ENCODE results near the gene NENF.

NENF gene

DNA sequence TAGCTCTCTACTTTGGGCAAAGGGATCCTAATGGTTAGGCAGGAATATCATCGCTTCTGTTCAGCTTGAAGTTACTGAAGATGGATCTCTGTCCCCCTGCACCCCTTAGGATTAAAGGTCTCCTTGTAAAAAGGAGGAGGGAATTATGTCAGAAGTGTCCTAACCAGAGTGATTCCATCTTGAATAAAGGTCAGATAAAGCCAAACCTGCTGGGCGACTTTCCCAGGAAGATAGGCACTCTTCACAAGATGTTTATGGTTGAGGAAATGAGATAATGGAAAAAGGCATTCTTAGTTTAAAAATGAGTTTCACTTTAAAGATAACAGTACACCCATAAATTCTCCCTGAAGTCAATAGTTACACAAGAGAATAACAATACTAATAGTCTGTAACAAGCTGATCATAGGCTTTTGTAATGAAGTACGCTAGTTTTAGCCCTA lies 1.7 kb upstream of the NENF start:
- no peak for DNase-seq (ENCODE audit: low read depth in 1 of 2, low spot score in 1 of 2)

DNA sequence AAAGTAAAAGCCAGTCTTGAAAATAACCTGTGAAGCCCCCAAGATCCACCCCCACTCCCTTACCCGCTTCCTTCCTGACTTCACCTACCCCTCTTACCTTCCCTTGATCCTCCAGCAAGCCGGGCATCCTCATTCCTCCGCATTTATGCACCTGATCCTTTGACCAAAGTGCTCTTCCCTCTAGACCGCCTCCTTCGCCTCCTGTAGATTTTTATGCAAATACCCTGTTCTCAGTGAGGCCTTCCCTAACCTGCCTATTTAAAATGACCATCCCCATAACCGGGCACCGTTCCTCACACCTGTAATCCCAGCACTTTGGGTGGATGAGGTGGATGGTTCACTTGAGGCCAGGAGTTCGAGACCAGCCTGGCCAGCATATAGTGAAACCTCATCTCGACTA lies 1.1 kb upstream of the NENF start:
- no peak for DNase-seq (ENCODE audit: low read depth in 1 of 2, low spot score in 1 of 2)

DNA sequence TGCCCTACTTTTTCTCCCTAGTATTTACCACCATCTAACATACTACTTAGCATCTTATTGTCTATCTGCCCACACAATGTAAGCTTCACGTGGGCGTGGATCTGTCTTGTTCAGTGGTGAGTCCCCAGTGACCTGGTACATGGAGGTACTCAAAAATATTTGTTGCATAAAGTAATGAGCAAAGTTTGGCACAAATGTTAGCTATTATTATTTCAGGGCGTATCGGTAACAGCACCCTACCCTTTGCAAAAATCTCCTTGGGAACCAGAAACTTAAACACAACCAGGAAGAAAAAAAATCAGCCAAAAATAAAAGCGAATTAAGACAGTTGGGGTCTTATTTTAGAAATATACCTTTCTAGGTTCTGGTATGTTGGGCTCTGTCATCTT lies 454 bp upstream of the NENF start:
- no peak for DNase-seq (ENCODE audit: low read depth in 1 of 2, low spot score in 1 of 2)

DNA sequence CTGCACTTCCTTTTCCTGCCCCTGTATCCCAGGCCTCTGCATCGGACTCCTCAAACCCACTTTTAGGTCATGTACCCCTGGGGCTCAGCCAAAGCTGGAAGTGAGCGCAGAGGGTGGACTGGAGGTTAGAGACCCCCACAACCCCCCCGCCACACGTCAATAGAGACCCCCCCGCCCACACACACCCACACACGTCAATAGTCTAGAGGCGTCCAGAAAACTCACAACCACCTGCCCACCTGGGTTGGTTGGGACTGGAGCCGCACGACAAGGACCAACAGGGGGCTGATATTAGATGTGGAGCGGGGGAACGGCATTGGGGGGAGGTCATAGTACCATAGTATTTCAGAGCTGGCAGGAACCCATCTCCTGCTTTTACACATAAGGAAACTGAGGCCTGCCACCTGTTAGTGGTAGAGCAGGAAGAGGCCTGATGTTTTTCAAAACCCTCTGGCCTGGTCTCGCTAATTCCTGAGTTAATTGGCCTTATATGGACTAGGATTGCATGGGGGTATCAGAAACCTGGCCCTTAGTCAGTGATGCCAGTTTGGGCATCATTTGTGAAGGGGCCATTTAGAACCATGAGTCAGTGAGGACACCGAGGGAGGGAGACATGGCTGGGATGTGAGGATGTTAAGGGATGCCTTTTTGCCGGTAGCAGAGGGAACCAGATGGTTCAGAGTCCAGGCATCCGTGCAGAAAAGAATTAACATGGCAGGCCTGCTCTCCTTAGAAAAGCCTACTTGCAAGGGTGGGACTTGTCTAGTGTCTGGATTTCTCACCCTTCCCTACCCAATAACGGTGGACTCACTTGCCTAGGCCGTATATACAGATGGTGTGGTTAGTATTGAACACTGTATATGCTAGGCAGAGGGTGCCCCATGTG lies 1.1 kb downstream of the NENF start:
- DNase-seq (ENCODE audit: low read depth in 1 of 2, low spot score in 1 of 2): no peak

DNA sequence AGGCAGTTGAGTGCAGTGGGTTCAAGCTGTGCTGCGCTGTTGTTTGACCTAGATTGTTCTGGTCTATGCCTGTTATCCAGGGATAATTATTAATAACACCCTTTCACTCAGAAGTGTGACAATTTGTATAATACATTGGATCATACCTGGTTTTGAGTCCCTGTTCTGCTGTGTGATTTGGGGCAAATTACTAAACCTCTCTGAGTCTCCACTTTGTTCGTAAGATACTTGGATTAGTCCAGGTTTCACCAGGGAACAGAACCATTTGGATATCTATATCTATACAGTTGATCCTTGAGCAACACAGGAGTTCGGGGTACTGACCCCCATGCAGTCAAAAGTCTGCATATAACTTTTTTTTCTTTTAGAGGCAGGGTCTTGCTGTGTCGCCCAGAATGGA lies 2.3 kb downstream of the NENF start:
- no peak for DNase-seq (ENCODE audit: low read depth in 1 of 2, low spot score in 1 of 2)

DNA sequence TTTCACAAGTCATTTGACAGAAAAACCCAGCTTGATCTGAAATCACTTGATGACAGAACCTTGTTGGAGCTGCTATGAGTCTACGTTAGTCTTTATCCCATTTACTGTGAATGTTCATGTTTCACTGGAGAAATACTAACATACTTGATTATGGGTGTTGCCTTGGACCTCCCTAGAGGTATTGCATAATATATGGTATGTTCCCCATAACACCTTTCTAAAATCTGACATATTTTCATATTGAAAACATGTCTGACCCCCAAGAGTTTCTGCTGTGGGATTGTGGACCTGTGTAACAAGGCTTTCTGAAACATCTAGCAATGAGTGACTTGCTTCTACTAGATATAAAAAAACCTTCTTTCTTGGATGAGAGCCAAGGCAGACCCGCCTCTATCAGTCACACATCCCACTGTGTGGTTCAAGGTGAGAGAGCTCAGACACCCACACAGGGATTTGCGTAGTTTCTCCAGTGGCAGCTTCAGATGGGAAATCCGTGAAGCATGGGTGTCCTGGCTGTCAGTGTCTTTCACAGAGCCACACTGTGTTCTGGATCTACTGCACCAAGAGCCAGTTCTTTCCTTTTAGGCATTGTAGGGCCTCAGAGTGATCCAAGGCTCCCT lies 4.6 kb downstream of the NENF start:
- DNase-seq (ENCODE audit: low read depth in 1 of 2, low spot score in 1 of 2): no peak

DNA sequence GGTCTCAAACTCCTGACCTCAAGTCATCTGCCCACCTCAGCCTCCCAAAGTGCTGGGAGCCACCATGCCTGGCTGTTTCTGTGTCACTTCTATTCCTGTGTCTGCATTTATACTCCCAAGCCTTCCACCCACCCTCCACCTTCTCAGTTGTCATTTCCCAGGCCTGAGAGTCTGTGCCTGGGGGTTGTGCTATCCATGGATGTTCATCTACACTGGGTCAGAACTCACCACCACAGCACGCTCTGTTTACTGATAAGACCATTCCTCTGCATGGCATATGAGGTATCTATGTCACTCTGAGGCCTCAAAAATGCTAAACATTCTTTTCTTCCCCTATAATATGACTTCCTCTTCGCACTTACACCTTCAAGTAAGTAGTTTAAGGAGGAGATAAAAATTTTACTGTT lies 6.1 kb downstream of the NENF start:
- DNase-seq (ENCODE audit: low read depth in 1 of 2, low spot score in 1 of 2): no peak

DNA sequence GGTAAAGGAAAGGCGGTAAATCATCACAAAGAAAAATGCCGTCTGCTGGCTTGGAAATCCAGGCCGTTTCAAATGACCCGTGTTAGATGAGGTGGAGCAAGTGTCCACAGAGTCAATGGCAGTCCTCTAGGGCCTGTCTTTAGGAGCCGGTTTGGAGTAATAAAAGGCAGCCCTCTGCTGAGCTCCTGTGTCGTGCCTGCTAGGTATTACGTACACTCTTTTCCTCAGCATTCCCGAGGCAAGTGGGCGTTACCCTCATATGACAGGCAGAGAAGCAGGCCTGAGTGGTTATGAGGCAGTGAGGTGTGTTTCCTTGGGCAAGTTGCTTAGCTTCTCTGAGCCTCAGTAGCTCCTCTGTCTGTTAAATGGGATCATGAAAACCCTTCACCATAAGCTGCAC lies 7.7 kb downstream of the NENF start:
- no peak for DNase-seq (ENCODE audit: low read depth in 1 of 2, low spot score in 1 of 2)

DNA sequence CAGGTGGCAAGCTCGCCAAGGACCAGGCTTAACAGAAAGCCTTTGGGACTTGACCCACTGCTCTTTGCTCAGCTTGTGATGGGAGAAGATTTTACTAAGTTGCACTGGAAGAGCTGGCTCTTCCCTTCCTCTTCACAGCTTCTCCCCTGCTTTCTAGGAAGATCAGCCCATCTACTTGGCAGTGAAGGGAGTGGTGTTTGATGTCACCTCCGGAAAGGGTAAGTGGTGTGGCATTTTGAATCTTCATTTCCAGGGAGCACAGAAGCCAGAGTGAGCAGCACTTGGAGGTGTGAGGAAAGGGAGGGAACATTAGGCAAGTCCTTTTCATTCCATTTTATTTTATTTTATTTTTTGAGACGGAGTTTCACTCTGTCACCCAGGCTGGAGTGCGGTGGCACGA lies 9.7 kb downstream of the NENF start:
- no peak for DNase-seq (ENCODE audit: low read depth in 1 of 2, low spot score in 1 of 2)

DNA sequence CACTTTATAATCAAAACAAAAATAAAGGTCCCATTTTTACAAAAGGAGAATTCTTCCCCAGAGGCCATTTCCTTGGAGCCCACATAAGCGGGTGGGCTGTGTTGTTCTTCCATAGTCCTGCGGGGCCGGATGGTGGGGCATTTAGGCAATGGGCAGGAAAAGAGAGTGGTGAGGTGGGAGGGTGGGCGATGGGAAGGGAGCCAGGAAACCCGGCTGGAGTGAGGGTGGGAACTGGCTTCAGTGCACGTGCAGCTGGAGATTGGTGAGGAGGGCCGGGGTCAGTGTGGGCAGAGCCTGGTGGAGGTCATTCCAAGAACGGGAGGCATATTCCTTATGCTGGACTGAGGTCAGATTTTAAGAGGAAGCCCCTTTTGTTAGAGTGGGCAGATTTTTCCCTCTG lies 13.6 kb downstream of the NENF start:
- DNase-seq (ENCODE audit: low read depth in 1 of 2, low spot score in 1 of 2): no peak

DNA sequence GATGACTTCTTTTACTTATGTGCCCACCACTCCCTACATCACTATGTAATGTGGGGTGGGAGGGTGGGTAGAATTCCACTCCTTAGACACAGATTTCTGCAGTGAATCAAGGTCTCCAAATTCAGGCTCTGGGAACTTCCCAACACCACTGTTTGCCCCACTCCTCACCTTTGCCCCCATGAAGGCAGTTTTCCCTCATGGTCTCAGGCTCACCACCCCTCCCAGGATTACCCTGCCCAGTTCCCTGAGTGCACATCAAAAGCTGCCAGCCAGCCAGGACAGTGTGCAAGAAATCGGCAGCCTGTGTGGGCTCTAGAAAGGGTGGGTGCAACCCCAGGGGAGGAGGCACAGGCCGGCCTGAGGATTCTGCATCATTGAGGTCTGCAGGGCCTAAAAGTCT lies 14.8 kb downstream of the NENF start:
- DNase-seq (ENCODE audit: low read depth in 1 of 2, low spot score in 1 of 2): no peak

DNA sequence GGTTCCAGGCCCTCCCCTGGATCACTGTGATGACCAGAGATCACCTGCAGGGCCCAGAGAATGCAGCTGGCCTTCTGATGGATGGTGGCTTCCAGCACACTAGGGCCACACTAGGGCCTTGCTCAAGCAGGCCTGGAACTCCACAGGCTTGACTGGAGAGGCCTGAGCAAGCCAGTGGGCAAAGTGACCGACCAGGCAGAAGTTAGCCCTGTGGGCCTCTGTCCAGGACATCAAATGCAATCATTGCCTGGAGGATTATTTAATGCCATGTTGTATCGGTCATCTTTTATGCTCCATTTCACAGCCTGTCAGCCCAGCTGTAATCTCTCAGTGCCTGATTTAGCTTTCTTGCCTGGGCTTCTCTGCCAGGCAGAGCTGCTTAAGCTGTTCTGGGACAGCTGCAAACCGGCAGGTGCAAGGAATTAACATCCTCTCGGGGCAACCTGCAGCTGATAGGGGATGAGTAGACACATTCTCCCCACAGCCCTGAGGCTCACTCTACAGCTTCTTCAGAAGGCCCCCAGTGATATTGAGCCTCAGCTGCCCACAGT lies 17.7 kb downstream of the NENF start:
- DNase-seq (ENCODE audit: low read depth in 1 of 2, low spot score in 1 of 2): no peak

DNA sequence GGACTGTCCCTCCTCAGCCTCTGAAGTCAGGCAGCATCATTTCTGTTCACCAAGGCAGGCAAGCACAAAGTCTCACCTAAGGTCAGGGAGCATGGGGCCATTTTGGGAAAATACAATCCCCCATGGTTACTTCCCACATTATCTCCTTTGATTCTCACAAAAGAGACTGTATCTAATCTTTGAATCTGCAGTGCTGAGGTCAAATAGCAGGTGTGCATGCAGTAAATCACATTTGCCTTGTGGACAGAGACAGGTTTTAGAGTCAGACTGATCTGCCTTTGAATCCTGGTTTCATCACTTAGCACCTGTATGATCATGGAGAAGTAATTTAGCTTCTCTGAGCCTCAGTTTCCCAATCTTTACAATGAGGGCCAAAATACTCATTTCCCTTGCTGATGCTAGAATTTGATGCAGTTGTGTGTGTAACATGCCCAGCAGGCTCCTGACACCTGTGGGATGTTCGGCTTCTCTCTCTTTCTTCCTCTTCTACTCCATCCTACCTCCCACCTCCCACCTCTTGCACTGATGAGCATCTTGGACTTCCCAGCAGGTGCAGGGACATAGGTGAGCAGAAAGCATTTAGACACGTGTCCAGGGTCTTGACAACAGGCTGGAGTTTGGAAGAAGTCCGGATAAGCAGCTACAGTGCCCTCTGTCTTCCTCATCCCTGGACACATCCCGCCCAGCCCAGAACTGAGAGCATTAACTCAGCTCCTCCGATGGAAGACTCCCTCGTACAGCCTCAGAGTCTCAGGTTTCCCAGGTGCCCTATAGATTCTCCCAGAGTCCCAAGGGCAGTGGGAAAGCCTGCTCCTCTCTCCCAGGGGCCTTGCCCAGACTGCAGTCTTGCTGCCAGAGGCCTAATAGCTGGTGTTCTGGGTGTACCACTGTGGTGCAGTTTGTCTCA lies 18.9 kb downstream of the NENF start:
- no peak for DNase-seq (ENCODE audit: low read depth in 1 of 2, low spot score in 1 of 2)

DNA sequence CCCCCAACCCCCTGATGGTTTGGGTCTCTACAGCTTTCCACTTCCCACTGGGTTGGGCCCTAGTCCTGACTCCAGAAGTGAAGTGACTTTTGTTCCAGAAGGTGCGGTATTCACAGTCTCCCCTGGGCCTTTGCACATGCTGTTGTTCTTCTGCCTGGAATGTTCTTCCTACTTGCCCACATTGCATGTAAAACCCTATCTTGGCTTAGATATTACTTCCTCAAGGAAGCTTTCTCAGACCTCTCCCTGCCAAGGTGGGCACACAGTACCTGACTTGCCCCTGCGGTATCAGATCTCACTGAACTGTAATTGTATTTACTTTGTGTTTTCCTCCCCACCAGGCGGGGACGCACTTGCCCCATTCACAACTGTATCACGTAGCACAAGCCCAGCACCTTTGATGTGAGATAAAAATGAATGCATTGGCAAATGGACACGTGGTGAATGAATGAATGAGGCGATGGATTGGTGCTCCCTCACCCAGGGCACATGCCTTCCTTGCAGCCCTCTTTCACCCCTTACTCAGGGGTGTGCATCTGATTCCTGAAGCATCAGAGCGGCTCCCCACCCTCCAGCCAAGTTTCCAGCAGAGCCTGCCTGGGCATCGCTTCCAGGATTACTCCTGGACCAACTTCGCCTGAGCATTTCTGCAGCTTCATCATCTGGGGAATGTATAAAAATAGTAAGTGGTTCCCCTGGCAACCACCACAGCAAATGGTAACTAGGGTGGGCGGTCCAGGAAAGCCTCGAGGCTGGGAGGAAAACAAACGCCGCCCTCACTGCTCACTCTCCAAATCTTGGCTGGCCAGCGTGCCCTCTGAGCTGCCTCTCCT lies 19.8 kb downstream of the NENF start:
- no peak for DNase-seq (ENCODE audit: low read depth in 1 of 2, low spot score in 1 of 2)

DNA sequence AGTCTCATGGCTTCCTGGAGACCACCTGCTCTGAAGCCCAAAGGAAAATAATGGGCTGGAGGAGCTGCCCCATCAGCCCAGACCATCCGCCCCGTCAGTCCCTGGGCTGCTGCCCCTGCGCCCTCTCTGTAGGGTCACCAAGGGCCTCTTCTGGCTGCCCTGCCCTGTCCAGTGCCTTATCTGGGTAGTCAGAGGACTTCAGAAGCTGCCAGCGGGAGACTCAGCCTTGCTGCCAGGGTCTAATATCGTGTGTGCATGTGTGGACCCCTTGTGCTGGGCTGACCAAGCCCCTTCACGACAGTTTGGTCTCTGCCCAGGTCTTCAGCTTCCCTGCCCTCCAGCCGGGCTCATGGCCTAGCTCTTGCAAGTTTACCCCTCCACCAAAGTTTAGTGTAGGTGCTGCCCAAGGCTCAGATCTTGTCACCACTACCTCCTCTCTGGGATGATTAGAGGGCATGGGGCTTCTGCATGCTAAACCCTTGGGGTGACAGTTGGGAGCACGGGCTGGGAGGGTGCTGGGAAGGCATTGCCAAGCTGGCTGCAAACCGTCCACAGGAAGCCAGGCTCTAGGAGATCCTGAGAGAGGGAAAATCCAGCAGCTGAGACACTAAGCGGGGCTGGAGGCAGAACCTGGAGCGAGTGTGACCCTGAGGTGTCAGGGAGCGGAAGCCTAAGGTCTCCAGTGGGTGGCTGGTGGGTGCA lies 20.6 kb downstream of the NENF start:
- DNase-seq (ENCODE audit: low read depth in 1 of 2, low spot score in 1 of 2): no peak

DNA sequence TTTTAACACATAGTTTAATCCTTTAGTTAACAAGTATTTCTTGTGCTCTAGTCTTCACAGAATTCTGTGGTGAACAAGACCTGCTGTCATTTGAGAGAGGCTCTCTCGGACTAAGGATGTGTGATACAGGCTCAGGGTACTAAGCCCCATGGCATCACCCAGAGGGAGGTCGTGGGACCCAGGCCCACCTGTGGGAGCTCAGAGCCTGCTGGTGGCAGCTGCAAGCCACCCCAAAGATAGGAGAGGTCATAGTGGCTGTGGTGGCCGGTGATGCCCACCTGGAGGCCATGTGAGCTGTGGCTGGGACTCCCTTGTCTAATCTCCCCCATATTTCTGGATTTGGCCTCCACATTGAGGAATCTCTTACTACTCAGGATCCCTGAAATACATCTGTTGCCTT lies 22.0 kb downstream of the NENF start:
- no peak for DNase-seq (ENCODE audit: low read depth in 1 of 2, low spot score in 1 of 2)

DNA sequence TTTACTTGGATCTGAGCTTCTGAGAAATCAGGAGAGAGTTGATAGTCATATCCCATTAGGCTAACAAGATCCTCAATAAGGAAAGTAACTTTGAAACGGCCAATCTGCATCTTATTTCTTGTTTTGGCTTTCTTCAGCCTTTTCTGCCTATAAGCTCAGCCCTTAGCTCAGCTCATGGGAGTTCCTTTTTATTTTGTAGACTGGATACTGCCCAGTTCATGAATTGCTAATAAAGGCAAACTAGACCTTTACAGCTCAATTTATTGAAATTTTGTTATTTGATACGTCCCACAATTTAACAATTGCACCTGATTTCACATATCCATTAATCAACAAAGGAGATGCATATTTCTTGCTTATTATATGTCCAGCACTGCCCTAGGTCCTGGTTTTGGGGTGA lies 22.7 kb downstream of the NENF start:
- no peak for DNase-seq (ENCODE audit: low read depth in 1 of 2, low spot score in 1 of 2)

DNA sequence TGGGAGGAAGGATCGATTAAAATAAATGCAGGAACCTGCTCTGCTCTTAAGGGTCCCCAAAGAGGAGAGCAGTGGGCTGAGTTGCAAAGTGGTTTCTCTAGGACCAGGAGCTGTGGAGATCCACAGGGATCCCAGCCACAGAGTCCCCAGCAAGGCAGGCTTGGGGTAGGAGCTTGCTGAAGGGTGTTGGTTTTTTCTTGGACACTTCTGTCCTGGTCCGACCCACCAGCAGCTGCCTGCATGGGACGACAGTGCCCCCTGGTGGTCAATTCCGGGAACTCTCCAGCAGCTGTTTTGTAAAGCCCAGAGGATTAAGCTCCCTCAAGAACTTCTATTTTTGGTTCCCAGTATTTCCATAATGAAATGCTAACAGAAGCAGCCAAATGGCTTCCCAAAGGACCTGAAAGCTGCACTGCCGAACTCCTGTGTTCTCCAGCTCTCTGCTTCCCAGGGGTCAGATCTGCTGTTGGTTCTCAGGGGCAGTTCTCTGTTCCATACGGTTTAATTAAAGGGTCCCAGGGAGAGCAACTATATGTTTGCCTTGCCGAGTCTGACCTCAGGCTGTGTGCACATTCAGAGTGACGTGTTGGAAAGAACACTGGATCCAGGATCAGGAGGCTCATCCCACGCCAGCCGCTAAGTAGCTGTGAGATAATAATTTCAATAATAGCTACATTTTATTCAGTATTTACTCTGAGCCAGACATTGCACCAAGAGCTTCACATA lies 23.2 kb downstream of the NENF start:
- DNase-seq (ENCODE audit: low read depth in 1 of 2, low spot score in 1 of 2): peak; percentile 68 to 79

DNA sequence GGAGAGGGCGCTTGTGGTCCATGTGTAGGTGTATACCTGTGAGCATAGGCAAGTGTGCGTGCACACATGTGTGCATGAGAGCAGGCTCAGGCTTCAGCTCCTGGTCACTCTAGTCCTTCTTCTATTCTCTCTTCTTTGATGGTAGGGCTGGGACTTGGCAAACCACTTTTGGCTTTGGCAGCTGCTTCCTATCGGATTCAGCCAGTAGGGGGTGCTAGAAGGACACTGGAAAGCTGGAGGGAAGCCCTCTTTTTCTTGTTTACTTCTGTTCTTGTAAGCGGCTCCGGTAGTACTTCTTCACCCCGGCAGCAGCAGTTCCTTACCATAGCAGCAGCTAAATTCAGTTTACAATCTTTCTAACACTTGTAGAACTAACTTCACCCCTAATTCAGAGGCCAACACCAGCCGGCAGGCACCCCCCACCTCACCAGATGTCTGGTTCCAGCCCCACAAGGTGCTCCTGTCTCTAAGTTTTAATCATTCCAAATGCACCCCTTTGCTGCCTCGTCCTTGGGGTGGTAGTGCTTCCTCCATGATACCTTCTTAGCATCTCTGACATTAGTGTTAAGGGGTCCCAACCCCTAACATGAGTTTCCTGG lies 25.1 kb downstream of the NENF start:
- peak in 1 of 2 donors; percentile 25 for DNase-seq (ENCODE audit: low read depth in 1 of 2, low spot score in 1 of 2)

Measured in stimulated activated CD4-positive, alpha-beta T cell treated with anti-CD3 and anti-CD28 coated beads, Interleukin-15, amount 100 ng/mL, for 1 hour (primary cell).